Measurements from ENCODE around the gene LRP2BP.
"Not testable (repeated sequence)": the region's sequence is repeated elsewhere in the genome, so short reads cannot be mapped to it uniquely, and the experiment has no call there.

Gene LRP2BP

GRCh38 chr4:185358959-185359358, 36.8 kb downstream of the LRP2BP start:
- DNase-seq: no peak

GRCh38 chr4:185358514-185358913, 37.2 kb downstream of the LRP2BP start:
- DNase-seq: no peak

- DNase-seq: no peak
Measured at GRCh38 chr4:185357733-185358440, 37.8 kb downstream of the LRP2BP start.

- no peak for DNase-seq
Measured at GRCh38 chr4:185357211-185357610, 38.5 kb downstream of the LRP2BP start.

- DNase-seq: no peak
Measured at GRCh38 chr4:185352741-185353140, 43.0 kb downstream of the LRP2BP start.

- DNase-seq: no peak
Measured at GRCh38 chr4:185352202-185352601, 43.5 kb downstream of the LRP2BP start.

GRCh38 chr4:185351691-185352090, 44.0 kb downstream of the LRP2BP start:
- no peak for DNase-seq

- DNase-seq: no peak
Measured at GRCh38 chr4:185346975-185347601, 48.6 kb downstream of the LRP2BP start.

GRCh38 chr4:185344743-185345538, 50.8 kb downstream of the LRP2BP start:
- no peak for DNase-seq

GRCh38 chr4:185343726-185344581, 51.8 kb downstream of the LRP2BP start:
- no peak for DNase-seq

GRCh38 chr4:185341841-185342240, 53.9 kb downstream of the LRP2BP start:
- DNase-seq: no peak

- no peak for DNase-seq
Measured at GRCh38 chr4:185341377-185341776, 54.3 kb downstream of the LRP2BP start.

- DNase-seq: no peak
Measured at GRCh38 chr4:185339941-185340340, 55.8 kb downstream of the LRP2BP start.

GRCh38 chr4:185335579-185335978, 60.1 kb downstream of the LRP2BP start:
- no peak for DNase-seq

- no peak for DNase-seq
Measured at GRCh38 chr4:185334326-185334725, 61.4 kb downstream of the LRP2BP start.

- no peak for DNase-seq
Measured at GRCh38 chr4:185332575-185333464, 62.9 kb downstream of the LRP2BP start.

- DNase-seq: not testable (repeated sequence)
Measured at GRCh38 chr4:185329879-185330510, 65.7 kb downstream of the LRP2BP start.

- DNase-seq: no peak
Measured at GRCh38 chr4:185328586-185328985, 67.1 kb downstream of the LRP2BP start.

- not testable (repeated sequence) for DNase-seq
Measured at GRCh38 chr4:185325721-185326120, 70.0 kb downstream of the LRP2BP start.

- not testable (repeated sequence) for DNase-seq
Measured at GRCh38 chr4:185324361-185324760, 71.4 kb downstream of the LRP2BP start.

- no peak for DNase-seq
Measured at GRCh38 chr4:185323606-185324005, 72.1 kb downstream of the LRP2BP start.
